GM10266 (cell line): Measurements from ENCODE around the gene NXN.

Experiments used
- DNase-seq: peaks from one replicate; pipeline ENCODE4 v3.0.0; 2012; ENCODE audit errors: extremely low spot score
- TF ChIP-seq, protein P1 (sequence below): IDR thresholded peaks from 2 replicates; pipeline ENCODE4 v1.5.1; 2012; ENCODE audit warnings: mild to moderate bottlenecking, low read depth; ENCODE audit not compliant: control insufficient read depth, insufficient read depth; ENCODE audit errors: missing control alignments

Gene NXN

DNA sequence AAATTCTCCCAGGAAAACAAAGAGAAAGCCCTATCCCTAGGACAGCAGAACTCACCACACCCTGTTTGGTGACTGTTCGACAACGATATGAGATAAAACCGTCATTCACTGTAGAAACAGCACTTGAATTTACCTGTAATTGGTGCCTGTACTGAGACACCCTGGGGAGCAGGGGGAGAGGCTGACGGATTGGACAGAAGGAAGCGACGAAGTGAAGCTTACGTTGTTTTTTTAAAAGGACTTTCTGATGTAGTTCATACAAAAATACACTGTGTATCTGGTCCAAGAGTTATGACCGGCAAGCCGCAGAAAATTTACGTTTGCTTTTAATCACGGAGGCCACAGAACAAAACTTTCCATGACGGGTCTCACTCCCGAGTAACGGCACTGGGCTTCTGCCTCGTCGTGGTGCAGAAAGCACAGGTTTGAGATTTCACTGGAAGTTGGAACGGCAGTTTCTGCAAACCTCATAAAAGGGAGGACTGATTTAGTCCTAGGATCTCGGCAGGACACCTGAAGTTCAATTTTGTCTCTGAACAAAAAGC lies 9.7 kb downstream of the NXN start:
- TF ChIP-seq, protein P1, sequence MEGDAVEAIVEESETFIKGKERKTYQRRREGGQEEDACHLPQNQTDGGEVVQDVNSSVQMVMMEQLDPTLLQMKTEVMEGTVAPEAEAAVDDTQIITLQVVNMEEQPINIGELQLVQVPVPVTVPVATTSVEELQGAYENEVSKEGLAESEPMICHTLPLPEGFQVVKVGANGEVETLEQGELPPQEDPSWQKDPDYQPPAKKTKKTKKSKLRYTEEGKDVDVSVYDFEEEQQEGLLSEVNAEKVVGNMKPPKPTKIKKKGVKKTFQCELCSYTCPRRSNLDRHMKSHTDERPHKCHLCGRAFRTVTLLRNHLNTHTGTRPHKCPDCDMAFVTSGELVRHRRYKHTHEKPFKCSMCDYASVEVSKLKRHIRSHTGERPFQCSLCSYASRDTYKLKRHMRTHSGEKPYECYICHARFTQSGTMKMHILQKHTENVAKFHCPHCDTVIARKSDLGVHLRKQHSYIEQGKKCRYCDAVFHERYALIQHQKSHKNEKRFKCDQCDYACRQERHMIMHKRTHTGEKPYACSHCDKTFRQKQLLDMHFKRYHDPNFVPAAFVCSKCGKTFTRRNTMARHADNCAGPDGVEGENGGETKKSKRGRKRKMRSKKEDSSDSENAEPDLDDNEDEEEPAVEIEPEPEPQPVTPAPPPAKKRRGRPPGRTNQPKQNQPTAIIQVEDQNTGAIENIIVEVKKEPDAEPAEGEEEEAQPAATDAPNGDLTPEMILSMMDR = no peak
- DNase-seq = no peak

DNA sequence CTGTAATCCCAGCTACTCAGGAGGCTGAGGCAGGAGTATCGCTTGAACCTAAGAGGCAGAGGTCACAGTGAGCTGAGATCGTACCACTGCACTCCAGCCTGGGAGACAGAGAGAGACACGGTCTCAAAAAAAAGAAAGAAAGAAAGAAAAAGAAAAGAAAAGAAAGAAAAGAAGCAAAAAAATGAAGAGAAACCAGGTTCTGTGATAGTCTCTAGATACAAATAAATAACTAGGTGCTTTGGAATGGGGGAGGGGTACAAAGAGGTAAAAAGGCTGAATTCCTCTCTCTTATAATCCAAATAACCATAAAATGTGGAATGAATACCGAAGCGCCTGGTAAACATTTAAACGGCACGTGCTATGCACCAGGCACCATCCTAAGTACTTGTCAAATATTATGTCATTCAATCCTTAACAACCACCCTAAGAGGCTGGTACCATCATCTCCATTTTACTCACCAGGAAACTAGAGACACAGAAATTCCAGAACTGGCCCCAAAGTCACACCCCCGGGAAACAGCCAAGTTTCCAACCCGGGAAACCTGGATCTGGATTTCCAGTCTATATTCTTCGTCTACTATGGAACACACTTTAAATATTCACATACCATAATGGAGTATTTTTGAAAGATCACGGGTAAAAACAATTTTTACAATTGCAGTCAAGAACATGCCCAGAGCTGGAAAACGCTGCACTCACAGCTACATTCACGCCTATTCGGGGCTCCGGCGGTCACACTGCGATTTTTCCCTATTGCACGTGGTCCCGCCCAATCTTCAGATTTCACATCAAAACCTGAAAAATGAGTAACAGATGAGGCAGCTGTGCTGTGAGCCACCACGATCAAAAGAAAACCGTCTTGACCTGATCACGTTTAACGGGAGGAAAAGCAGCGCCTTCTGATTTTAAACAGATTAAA lies 10.5 kb downstream of the NXN start:
- TF ChIP-seq, protein P1 = no peak
- DNase-seq = no peak

DNA sequence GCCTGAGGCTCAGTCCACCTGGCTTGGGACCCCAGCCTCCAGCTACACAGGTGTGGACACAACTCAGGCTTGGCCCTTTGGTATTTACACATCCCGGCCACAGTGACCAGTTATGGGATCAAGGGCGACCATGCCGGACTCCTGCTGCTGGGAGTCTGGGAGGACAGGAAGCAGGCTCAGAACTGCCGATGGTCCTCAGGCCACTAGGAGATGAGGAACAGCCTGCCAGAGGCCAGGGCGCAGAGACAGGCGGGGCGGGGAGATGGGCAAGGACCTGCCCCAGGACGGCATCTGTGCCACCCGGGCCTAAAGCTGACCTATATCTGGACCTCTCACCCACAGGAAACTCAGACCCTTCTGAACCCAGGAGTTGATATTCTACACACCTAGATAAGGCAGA lies 12.5 kb downstream of the NXN start:
- TF ChIP-seq, protein P1 = no peak
- DNase-seq = no peak

DNA sequence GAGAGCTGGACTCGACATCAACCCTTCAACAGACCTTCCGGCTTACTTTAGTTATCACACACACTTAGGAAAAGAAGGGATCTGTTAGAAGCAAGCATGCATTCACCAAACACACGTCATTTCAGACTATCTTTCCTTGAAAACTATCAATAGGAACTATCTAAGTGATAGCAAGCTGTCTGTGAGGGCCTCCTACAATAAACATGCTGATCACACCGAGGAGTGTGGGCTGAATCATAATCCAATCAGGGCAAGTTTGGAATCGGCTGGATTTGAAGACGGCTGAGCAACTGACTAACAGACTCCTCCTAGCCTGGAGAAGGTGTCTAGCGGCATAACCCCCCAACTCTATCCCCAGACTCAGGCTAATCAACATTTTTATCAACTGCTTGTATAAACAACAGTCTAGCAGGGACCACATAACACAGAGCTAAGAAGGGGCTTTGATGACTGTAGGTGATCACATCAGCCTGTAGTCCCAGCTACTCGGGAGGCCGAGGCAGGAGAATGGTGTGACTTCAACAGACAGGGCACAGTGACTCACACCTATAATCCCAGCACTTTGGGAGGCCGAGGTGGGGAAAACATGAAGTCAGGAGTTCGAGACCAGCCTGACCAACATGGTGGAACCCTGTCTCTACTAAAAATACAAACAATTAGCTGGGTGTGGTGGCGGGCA lies 14.1 kb downstream of the NXN start:
- TF ChIP-seq, protein P1 = no peak
- no peak for DNase-seq

DNA sequence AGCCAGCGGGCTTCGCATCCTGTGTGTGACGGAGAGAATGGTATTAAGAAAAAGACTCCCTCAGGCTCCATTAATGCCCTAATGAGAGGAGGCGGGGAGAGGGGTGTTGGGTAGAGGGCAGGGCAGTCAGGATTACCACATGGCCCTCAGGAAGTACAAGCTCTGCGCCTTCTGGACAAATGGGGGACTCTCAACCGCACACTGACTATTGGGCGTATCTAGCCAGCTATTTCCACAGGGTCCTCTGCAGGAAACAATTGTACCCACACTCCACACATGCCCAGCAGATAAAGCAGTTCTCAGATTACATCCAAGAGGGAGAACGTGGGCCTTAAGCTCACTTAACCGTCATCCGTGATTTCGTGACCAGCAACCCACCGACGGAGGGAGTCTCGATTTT lies 14.7 kb downstream of the NXN start:
- no peak for DNase-seq
- TF ChIP-seq, protein P1 = no peak

DNA sequence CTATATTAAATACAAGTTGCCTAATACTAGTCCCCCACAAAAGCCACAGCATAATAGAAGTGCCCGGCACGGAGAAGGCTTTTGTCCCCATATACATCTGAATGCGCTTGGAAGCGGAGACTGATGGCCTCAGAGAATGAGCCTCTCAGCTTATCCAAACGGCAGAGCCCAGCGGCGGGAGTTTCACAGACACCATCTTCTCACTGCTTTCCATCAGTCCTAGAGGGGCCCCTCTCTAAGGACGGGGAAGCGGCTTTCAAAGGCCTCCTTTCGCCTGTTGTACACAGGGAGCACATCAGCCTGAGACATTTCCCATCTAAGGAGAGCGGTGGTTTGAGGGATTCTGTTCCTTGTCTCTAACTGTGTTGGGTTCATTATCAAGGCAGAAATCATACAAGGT lies 16.9 kb downstream of the NXN start:
- no peak for DNase-seq

More for the DNA sequence above, 16.9 kb downstream of the NXN start:
- TF ChIP-seq, protein P1 = no peak
